Calu3 (cell line): ENCODE results near the gene RASSF9. TPM values are rescaled to one million over a fixed set of nuclear protein-coding genes. Genes with fewer than 3 reads are reported as not detected.
A peak's percentile ranks its signal among the peaks of the same experiment; 100 is the strongest.

ENCODE experiments used
- BruUV-seq: library from RNA; stranded (reverse); fragments of 400-500 nt; replicated peaks from 2 replicates; lab custom pipeline; 2021; lab: Mats Ljungman, UMichigan
- CTCF ChIA-PET: fragments of 300-600 bp; sonication (Branson Sonifier 250); formaldehyde crosslinking; loops from one replicate; lab custom pipeline; 2022; ENCODE audit warnings: antibody characterized with exemption; lab: Charles Lee
- DNase-seq: peaks from one replicate; pipeline ENCODE4 v3.0.0; 2022
- H3K27ac Mint-ChIP-seq: one replicate; pipeline ENCODE4 v1.8.0; 2022; ENCODE audit warnings: mixed read lengths; ENCODE audit not compliant: unreplicated experiment
- H3K27me3 Mint-ChIP-seq: one replicate; pipeline ENCODE4 v1.8.0; 2022; ENCODE audit warnings: mixed read lengths; ENCODE audit not compliant: unreplicated experiment
- H3K36me3 Mint-ChIP-seq: one replicate; pipeline ENCODE4 v1.8.0; 2022; ENCODE audit warnings: mild to moderate bottlenecking, moderate library complexity, mixed read lengths; ENCODE audit not compliant: insufficient read depth, unreplicated experiment
- H3K4me1 Mint-ChIP-seq: one replicate; pipeline ENCODE4 v1.8.0; 2022; ENCODE audit warnings: mild to moderate bottlenecking, low read depth, mixed read lengths; ENCODE audit not compliant: unreplicated experiment
- H3K4me3 Mint-ChIP-seq: one replicate; pipeline ENCODE4 v1.8.0; 2022; ENCODE audit warnings: mild to moderate bottlenecking, low read depth, moderate library complexity, mixed read lengths; ENCODE audit not compliant: unreplicated experiment
- H3K9me3 Mint-ChIP-seq: one replicate; pipeline ENCODE4 v1.8.0; 2022; ENCODE audit warnings: low read depth, mixed read lengths; ENCODE audit not compliant: unreplicated experiment
- intact Hi-C: fragments of 100-400 bp; cut with micrococcal nuclease; formaldehyde crosslinking; loops from one replicate; pipeline ENCODE4 v1.10.0; 2022; ENCODE audit not compliant: unreplicated experiment
- total RNA-seq: library from RNA; stranded (reverse); gene quantifications from 2 replicates; pipeline ENCODE4 v1.2.3, GENCODE V29; 2022
- TF ChIP-seq, protein P1 (sequence below): fragments of 200-600 bp; IDR thresholded peaks from one replicate; pipeline ENCODE4 v1.8.0; 2022; ENCODE audit warnings: antibody characterized with exemption; ENCODE audit not compliant: unreplicated experiment

RASSF9 gene
- total RNA-seq, 1 experiment from 2014 or later = 3.3 TPM

DNA sequence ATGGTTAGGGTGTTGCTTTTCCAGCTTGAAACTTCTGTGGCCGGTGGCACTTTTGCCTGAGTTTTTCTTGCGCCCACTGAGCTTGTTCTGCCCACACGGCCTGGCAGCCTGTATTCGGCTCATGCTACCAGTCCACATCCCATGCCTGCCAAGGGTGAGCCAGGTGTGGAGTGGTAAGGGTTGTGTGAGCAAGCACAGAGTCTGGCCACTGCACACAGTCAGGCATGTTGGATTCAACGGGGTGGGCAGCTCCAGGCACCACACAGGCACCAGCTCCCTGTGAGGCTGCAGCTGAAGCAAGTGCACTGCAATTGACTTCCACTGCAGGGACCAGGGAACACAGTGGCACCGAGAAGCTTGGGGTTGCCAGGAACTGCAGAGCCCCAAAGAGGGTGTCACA is 19.1 kb upstream of the RASSF9 start:
- no peaks in the 10 kb centered on the region for H3K4me1 Mint-ChIP-seq
- intact Hi-C loops = no loop called here

DNA sequence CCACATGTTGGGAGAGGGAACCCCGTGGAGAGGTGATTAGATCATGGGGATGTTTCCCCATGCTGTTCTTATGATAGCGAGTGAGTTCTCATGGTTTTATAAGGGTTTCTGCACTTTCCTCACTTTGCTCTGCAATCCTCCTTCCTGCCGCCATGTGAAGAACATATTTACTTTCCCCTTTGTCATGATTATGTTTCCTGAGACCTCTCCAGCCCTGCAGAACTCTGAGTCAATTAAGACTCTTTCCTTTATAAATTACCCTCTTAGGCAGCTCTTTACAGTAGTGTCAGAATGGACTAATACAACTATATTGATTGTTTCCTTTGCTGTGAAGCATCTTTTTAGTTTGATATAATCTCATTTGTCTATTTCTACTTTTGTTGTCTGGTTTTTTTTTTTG is 13.1 kb upstream of the RASSF9 start:
- intact Hi-C loops = no loop called here
- CTCF ChIA-PET = no interaction called here
- H3K4me1 Mint-ChIP-seq = no peaks in the 10 kb centered on the region
- no peaks in the 10 kb centered on the region for H3K9me3 Mint-ChIP-seq
- no peaks in the 10 kb centered on the region for H3K27me3 Mint-ChIP-seq
- no peak overlapping the region for H3K27ac Mint-ChIP-seq
- no peak for DNase-seq
- H3K4me3 Mint-ChIP-seq = no peak overlapping the region
- no TSS peak for BruUV-seq
- TF ChIP-seq, protein P1, sequence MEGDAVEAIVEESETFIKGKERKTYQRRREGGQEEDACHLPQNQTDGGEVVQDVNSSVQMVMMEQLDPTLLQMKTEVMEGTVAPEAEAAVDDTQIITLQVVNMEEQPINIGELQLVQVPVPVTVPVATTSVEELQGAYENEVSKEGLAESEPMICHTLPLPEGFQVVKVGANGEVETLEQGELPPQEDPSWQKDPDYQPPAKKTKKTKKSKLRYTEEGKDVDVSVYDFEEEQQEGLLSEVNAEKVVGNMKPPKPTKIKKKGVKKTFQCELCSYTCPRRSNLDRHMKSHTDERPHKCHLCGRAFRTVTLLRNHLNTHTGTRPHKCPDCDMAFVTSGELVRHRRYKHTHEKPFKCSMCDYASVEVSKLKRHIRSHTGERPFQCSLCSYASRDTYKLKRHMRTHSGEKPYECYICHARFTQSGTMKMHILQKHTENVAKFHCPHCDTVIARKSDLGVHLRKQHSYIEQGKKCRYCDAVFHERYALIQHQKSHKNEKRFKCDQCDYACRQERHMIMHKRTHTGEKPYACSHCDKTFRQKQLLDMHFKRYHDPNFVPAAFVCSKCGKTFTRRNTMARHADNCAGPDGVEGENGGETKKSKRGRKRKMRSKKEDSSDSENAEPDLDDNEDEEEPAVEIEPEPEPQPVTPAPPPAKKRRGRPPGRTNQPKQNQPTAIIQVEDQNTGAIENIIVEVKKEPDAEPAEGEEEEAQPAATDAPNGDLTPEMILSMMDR = no peak
- H3K36me3 Mint-ChIP-seq = no peaks in the 10 kb centered on the region

More for the DNA sequence above, 19.1 kb upstream of the RASSF9 start:
- no TSS peak for BruUV-seq
- H3K27me3 Mint-ChIP-seq = no peaks in the 10 kb centered on the region
- no peak overlapping the region for H3K27ac Mint-ChIP-seq
- TF ChIP-seq, protein P1 = no peak
- no peak overlapping the region for H3K4me3 Mint-ChIP-seq
- CTCF ChIA-PET = no interaction called here
- DNase-seq = no peak
- H3K9me3 Mint-ChIP-seq = peaks cover 4% of the 10 kb centered on the region
- H3K36me3 Mint-ChIP-seq = no peaks in the 10 kb centered on the region

DNA sequence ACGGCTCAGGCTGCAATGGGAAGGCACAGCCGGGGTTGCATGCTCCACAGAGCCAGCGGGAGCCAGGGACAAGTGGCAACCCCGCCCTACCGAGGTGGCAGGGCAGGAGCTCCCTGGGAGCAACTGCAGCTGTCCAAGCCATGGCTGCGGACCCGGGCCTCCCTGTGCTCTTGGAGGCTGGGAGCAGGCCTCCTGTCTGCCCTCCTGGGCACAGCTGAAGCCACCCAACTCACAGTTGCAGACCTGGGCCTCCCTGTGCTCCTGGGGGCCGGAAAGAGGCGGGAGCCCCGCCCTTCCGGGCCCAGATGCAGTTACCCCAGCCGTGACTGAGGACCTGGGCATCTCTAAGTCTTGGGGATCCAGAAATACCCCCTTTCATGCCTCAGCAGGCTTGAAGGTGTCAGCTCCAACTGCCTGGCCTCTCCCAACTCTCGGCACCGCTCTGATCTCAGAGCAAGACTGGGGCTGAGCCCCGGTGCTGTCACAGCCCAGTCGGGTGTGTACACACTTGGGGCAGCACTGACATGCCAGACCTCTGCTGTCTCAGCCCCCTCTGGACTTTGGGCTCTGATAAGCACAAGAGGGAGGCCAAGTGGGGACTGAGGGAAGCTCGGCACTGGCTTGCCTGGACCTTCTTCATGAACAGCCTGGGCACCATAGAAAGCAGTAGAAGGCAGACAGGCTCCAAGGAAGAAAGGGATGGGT is 7.5 kb upstream of the RASSF9 start:
- CTCF ChIA-PET = no interaction called here
- TF ChIP-seq, protein P1 = no peak
- Mint-ChIP-seq H3K4me3 (no peak overlapping the region), H3K27ac (no peak overlapping the region), H3K27me3 (no peaks in the 10 kb centered on the region), H3K4me1 (no peaks in the 10 kb centered on the region), H3K36me3 (no peaks in the 10 kb centered on the region), H3K9me3 (no peaks in the 10 kb centered on the region)
- DNase-seq = no peak
- no TSS peak for BruUV-seq
- intact Hi-C loops = no loop called here

DNA sequence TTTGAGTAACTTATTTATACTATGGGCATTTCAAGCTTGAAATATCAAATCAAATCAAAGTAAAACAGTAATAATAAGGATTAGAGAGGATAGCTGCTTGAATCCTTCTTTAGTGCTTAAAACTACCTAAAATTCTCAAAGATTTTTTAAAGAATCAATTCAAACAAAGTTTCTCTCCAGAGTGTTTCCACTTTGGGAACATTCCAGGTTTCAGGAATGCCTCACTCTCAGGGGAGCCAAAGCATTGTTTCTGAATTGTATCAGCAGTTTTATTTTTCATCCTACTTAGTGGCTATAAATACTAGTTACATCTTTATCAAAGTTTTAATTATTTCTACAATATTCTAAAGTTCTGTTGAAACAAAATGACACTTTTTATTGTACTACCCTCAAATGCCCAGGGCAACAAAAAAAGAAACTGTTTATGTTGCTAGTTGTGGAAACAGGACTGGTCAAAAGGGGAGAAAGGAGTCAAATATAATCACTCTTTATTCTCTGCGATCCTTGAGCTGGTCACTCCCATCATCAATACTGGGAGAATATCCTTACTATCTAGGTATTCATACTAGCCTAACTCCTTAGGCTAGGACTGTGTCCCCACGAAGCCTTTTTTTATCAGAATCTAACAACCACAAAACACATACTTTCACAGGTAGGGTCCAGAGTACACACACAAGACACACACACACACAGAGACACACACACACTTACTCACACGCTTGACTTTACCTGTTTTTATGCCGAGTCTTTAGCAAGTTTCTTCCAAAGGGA is 598 bp downstream of the RASSF9 start:
- CTCF ChIA-PET = interaction anchor here (0.6 to 2.3 kb wide), 7 partner anchors 12 to 300 kb away, joined by 3 to 13 read pairs (median 5); no protein-coding TSS in a partner anchor
- no peak for DNase-seq

More for the DNA sequence above, 598 bp downstream of the RASSF9 start:
- peaks cover 22% of the 10 kb centered on the region for H3K36me3 Mint-ChIP-seq
- TF ChIP-seq, protein P1 = no peak
- H3K9me3 Mint-ChIP-seq = no peaks in the 10 kb centered on the region
- peak overlapping the region; percentile 93 for H3K27ac Mint-ChIP-seq
- BruUV-seq = TSS peak; percentile 50
- H3K27me3 Mint-ChIP-seq = no peaks in the 10 kb centered on the region
- H3K4me1 Mint-ChIP-seq = peaks cover 20% of the 10 kb centered on the region
- peak overlapping the region; percentile 90 for H3K4me3 Mint-ChIP-seq
- intact Hi-C loops = loop anchor here (2.0 kb wide), 1 partner anchor 13 kb away; no protein-coding TSS in a partner anchor
